T-helper 22 cell (primary cell): ENCODE data around the gene PIEZO1.
A peak's percentile ranks its signal among the peaks of the same experiment; 100 is the strongest.
"Not testable (repeated sequence)": the region's sequence is repeated elsewhere in the genome, so short reads cannot be mapped to it uniquely, and the experiment has no call there.

Experiments used
- DNase-seq: peaks from one replicate; pipeline ENCODE4 v3.0.0-alpha.2; 2020; ENCODE audit warnings: low read depth

The PIEZO1 gene, protein sequence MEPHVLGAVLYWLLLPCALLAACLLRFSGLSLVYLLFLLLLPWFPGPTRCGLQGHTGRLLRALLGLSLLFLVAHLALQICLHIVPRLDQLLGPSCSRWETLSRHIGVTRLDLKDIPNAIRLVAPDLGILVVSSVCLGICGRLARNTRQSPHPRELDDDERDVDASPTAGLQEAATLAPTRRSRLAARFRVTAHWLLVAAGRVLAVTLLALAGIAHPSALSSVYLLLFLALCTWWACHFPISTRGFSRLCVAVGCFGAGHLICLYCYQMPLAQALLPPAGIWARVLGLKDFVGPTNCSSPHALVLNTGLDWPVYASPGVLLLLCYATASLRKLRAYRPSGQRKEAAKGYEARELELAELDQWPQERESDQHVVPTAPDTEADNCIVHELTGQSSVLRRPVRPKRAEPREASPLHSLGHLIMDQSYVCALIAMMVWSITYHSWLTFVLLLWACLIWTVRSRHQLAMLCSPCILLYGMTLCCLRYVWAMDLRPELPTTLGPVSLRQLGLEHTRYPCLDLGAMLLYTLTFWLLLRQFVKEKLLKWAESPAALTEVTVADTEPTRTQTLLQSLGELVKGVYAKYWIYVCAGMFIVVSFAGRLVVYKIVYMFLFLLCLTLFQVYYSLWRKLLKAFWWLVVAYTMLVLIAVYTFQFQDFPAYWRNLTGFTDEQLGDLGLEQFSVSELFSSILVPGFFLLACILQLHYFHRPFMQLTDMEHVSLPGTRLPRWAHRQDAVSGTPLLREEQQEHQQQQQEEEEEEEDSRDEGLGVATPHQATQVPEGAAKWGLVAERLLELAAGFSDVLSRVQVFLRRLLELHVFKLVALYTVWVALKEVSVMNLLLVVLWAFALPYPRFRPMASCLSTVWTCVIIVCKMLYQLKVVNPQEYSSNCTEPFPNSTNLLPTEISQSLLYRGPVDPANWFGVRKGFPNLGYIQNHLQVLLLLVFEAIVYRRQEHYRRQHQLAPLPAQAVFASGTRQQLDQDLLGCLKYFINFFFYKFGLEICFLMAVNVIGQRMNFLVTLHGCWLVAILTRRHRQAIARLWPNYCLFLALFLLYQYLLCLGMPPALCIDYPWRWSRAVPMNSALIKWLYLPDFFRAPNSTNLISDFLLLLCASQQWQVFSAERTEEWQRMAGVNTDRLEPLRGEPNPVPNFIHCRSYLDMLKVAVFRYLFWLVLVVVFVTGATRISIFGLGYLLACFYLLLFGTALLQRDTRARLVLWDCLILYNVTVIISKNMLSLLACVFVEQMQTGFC (N-terminal part only)

DNA sequence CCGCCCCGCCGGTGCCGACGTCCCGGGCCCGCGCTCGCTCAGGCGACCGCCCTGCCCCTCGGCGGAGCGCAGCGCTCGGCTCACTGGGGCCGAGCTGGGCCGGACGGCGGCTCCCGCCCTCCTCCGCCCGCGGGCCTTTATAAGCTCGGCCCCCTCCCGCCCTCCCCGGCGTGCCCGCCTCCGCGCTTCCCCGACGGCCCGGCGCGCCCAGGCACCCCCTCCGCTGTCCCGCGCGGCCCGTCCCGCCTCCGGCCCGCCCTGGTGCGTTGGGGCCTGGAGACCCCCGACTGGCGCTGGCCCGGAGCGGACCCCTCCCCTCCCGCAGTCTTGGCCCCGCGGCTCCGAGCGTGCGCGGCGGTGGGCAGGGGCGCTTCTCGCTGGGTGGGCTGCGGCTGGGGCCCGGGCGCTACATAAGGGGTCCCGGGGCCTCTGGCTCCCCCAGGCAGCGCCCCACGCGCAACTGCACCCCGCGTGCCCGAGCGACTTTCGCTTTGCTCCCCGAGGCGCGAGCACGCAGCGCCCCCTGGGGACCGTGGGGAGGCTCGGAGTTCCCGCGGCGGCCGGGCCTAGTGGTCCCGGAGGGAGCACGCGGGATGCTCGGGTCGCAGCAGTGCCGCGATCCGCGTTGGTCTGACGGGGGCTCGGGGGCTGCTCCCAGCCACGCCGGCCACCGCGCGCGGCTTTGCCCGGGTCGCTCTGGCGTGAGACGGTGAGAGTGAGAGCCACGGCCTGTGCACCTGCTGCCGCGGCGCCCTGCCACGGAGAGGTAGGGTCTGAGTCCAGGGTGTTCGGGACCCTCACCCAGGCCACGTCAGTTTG is at the start of gene PIEZO1:
TSS of gene PIEZO1 (minus strand) at position 115 of the 819 bp plus-strand sequence. CDS start 256 bp downstream, outside the sequence.
- DNase-seq = peak; percentile 69

DNA sequence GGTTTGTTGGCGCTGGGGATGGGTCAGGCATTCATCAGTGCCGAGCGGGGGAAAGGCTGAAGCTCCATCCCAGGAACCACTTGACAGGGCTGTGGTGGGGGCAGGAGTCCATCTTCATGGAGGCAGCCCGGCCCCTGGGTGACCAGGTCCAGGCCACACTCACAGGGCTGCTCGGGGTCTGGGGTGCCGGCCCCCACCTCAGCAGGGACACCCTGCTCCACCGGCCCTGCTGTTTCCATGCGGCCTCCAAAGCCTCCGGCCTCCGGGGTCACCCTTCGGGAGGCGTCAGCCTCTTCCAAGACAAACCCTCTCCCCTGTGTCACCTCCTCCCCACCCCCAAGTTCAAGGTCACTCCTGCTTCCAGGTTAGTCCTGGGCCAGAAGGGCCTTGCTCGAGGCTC is 49.6 kb upstream of the PIEZO1 start:
- DNase-seq = no peak

DNA sequence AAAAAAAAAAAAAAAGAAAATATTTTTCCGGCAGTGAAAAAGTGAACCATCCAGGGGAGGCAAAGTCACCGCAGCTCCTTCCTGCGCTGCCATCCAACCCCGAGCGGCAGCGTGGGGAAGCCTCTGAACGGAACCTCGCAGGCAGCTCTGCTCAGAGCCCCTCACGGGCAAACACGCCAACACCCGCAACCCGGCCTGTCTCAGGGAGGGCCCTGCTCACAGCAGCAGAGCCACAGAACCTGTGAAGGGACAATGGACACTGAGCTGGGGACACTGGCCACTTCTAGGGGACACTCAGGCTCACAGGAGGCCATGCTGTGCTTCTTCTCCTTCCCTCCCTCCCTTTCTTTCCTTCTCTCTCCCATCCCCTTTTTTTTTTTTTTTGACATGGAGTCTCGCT is 48.1 kb upstream of the PIEZO1 start:
- no peak for DNase-seq

DNA sequence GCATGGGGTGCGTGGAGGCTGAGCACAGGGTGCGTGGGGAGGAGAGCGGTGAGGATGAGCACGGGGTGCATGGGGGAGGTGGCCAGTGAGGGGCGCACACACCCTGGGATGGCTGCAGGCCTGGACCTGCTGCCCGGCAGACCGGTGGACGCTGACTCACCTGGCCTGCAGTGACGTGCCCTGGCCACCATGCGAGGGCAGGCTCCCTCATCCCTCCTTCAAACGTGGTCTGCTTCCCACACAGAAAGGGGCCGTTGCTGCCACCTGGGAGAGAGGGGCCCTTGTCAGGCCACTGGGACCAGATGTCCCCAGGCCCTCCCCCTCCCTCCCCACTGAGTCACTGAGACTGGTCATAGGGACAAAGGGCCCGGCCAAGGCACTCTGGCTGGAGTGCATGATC is 46.8 kb upstream of the PIEZO1 start:
- no peak for DNase-seq

DNA sequence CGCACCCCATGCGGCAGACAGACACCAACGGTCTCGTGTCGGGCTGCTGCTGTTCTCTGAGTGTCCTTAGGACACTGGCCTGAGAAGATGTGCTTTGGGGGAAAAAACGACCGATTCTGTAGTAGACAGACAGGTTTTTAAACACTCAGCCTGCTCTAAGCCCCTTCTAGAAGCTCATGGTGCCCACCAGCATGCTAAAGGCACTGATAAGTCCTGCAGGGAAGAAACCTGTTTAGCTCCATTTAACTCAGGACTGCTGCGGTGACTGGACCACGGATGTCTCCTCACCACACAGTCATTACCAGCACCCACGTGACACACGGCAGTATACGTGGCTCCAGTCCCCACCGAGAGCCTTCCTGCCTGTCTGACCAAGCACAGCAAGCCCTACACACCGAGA is 45.8 kb upstream of the PIEZO1 start:
- DNase-seq = no peak

DNA sequence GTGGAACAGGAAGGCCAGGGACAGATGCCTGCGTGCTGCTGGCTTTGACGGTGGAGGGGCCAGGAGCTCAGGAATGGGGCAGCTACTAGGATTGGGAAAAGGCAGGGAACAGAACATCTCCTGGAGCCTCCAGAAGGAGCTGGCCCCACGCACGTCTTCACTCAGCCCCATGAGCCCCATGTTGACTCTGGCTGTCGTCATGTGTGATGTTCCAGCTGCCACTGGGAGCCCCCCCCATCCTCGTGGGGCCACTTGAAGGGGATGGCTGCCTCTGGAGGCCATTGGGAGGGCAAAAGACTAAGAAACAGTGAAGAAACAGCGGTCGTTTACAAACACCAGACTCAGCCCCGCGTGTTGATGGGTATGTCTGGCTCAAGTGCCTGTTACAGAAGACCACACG is 45.2 kb upstream of the PIEZO1 start:
- no peak for DNase-seq

DNA sequence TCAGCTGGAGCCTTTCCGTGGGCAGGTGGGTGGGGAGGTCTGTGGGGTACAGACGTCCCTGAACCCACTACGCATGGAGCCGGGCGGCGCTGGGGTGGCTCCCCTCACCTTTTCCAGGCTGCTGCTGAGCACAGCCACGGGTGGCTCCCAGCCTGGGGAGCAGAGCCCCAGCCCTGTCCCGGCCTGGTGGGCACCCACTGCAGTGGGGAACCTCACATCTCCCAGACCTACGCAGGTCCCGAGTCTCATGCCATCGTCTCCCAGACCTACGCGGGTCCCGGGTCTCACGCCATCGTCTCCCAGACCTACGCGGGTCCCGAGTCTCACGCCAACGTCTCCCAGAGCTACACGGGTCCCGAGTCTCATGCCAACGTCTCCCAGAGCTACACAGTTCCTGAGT is 43.7 kb upstream of the PIEZO1 start:
- no peak for DNase-seq

DNA sequence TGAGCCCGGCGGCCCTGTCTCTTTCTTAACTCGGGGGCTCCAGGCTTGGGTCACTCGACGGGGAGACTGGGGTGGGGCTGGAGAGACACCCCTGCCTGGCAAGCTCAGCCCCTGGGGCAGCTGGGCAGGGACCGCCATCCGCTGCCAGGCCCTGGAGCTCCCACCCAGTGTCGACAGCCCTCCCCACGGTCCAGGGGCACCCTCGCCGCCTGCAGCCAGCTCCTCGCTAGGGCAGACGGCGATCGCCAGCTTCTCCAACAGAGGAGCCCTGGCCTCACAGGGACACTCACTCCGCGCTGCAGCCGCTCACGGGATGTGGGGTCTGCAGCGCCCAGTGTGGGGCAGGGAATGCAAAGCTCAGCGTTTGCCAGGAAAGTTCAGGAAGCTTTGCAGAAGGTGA is 42.7 kb upstream of the PIEZO1 start:
- no peak for DNase-seq

DNA sequence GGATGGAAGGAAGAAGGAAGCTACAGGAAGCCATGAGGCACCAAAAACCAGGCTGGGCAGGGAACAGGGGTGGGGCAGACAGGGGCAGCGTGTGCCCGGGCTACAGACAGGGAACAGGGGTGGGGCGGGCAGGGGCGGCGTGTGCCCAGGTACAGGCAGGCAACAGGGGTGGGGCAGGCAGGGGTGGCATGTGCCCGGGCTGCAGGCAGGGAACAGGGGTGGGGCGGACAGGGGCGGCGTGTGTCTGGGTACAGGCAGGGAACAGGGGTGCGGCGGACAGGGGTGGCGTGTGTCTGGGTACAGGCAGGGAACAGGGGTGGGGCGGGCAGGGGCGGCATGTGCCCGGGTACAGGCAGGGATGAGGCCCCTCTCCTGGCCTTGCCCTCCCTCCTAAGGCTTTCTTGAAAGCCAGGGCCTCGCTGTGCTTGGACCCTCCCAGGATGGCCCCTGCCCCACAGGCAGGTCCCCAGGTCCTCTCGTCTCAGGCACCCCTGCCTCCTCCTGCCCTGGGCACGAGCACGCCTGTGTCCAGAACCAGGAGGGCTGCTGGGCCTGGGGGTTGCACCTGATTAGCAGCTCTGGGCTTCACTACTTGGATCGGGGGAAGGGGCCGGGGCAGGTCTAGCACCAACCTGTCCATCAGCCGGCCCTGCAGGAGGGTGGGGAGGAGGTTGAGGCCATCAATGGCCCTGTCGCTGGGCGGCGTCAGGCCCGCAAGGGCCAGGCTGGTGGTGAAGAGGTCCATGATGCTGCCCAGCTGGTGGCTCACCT is 41.2 kb upstream of the PIEZO1 start:
- no peak for DNase-seq

DNA sequence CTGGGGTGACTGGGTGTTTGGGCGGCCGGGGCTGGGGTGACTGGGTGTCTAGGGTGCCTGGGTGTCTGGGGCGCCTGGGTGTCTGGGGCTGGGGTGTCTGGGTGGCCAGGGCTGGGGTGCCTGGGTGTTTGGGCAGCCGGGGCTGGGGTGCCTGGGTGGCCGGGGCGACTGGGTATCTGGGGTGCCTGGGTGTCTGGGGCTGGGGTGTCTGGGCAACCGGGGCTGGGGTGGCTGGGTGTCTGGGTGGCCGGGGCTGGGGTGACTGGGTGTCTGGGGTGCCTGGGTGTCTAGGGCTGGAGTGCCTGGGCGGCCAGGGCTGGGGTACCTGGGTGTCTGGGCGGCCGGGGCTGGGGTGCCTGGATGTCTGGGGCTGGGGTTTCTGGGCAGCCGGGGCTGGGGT is 40.1 kb upstream of the PIEZO1 start:
- no peak for DNase-seq

DNA sequence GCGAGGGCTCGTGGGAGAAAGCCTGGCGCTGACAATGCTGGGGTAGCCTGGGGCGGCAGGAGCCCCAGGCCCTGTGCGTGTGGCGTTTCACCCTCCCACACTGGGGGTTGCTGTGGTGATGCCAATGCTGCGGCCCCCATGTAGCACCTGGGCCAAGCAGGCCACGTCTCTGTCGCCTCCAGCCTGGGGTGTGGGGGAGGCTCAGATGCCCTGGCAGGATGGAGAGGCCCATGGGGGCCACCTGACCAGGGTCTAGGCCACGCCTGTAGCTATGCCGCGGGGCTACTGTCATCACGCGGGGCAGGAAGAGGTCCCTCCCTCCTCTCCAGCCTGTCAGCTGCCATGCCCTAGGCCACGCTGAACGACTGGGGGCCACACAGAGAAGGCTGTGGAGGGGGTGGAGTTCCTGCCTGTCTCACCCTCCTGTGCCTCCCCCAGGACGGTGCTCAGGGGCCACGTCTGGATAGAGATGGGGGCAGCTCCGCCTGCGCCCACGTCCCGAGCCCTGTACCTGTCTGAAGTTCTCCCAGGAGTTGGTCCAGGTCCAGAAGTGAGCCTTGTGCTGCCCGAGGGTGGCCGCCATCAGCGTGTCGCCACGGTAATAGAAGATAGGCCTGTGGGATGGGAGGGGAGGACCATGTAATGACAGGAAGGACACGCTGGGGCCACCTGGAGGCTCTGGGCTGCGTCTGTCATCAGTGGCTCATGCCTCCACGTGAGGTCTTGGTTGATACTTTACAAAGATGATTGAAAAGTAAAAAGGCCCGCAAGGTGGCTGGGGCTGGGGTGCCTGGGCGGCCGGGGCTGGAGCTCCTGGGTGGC is 39.4 kb upstream of the PIEZO1 start:
- DNase-seq = no peak

DNA sequence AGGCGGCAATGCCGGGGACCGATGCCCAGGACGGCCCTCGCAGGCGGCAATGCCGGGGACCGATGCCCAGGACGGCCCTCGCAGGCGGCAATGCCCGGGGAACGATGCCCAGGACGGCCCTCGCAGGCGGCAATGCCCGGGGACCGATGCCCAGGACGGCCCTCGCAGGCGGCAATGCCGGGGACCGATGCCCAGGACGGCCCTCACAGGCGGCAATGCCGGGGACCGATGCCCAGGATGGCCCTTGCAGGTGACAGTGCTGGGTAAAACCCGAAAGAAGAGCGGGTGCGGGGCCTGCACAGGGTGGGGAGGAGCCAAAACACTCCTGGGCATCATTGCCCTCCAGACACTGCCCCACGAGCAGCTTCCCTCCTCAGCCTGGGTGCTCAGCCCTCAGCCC is 38.6 kb upstream of the PIEZO1 start:
- not testable (repeated sequence) for DNase-seq

DNA sequence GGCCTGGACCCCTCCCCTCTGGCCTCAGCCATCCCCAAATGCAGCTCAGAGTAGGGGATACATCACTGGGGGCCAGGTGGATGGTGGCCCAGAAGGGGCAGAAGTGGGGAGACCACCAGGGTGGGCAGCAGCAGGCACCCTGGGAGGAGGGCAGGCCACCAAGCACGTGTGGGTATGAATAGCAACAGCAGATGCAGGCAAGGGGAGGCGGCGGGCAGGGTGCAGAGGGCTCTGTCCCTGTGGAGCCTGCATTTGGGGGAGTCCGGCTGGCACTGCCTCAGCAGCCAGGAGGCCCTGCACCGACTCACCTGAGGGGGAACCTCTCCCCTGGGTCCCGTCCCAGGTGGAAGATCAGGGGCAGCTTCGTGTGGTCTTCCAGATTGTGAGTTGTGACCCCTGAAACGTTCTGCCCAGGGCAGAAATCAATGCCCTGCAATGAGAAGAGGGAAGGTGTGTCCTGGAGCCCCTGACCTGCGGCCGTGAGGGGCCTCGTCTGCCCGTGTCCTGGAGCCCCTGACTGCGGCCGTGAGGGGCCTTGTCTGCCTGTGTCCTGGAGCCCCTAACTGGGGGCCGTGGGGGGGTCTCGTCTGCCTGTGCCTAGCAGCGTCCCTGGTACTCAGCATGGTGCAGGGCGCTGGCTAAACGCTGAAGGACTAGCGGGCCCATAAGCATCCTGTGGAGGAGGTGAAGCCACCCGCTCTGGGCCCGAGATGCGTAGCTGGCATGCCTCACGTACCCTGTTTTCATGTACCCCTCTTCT is 37.4 kb upstream of the PIEZO1 start:
- no peak for DNase-seq

DNA sequence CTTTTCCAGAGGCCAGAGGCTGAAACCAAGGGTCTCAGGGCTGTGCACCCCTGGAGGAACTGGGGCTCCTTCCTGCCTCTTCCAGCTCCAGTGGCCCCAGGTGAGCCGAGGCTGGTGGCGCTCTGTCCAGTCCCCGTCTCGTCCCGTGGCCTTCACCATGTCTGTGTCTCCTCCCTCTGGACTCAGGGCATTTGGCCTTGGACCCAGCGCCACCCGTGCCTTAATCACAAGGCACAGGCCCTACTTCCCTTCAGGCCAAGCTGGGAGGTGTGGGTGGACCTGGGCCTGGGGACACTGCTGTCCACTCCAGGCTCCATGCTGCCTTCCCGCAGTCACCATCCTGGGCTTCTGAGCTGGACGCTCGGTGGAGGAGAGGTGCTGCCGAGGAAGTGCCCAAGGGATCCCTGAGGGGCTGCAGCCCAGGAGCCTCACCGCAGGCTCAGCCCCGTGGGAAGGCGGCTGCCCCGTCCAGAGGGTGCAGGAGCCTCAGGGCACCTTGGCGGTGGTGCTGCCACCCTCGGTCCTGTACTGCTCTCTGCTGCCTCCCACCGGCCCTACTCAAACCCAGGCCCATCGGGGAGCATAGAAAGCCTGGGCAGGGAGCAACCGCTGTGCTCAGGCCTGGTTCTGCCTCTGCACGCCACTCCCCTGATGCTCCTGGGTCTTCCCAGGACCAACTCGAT is 36.3 kb upstream of the PIEZO1 start:
- DNase-seq = no peak

DNA sequence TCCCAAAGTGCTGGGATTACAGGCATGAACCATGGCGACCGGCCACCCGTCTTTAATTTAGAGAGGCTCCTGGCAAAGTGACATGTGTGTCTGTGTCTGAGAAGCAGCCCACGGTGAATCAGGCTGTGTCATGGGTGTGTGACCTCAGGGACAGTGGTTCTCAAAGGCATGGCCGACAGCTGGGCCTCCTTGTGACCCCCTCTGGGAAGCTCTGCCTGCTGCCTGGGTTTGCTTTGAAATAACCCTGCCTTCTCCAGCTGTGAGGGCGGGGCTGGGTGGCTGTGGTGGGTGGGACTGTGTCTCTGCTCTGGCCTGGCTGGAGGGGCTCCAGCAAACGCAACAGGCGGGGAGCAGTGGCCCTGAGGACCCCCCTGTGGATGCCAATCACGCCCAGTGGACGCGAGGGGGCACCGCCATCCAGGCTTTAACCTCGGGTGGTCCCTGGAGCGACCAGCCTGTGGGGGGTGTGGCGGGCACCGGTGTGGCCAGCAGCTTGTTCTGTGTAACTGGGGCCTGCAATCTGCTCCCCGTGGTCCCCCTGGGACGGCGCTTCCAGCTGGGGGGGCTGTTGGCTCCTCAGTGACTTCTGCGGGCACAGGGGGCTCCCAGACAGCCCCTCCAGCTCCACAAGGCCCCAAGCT is 35.5 kb upstream of the PIEZO1 start:
- no peak for DNase-seq

DNA sequence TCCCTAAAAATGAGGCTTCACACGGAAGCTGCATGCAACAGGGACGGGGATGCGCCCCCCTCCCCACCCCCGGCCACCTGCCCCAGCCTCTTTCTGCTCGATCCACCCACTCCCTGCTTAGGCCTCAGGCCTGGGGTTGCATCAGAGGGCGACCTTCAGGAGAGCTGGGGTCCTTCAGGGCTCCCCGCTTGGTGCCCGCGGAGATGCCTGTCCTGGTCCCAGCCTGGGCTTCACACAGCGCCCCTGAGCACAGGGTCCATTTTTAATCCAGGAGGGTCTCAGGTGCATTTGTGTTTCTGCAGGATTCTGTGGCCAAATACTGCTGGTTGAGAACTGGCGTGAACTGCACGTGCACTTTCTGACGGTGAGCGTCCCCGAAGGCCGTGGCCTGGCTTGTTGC is 34.1 kb upstream of the PIEZO1 start:
- DNase-seq = no peak

DNA sequence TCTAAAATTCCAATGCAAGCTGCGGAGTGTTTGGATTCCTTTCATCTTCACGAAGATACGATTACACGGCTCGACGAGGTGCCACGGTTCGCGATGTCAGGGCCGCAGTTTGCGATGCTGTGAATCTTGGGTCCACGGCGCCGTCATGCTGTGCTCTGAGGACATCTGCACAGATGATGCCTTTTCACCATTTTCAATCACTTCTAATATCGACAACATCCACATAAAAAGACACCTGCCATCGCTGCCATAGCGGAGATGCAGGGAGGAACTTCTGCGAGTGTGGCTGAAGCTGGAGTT is 33.5 kb upstream of the PIEZO1 start:
- DNase-seq = no peak
